ENCODE results near the gene SLC2A10. TPM values are rescaled to one million over a fixed set of nuclear protein-coding genes. Genes with fewer than 3 reads are reported as not detected.

The SLC2A10 gene
- total RNA-seq, 1 experiment from 2014 or later: 1.6 TPM

Other genes with a start within 250 kb of the SLC2A10 start
- 0.28 TPM for gene ZNF334, start 196.1 kb upstream of the SLC2A10 start, total RNA-seq (2021; ENCODE audit: unreplicated experiment)
- gene OCSTAMP, start 159.0 kb upstream of the SLC2A10 start, total RNA-seq (2021; ENCODE audit: unreplicated experiment): not detected
- gene SLC13A3, start 58.2 kb upstream of the SLC2A10 start, total RNA-seq (2021; ENCODE audit: unreplicated experiment): 0.31 TPM
- 13.7 TPM for gene TP53RK, start 20.2 kb upstream of the SLC2A10 start, total RNA-seq (2021; ENCODE audit: unreplicated experiment)
- gene EYA2, start 185.2 kb downstream of the SLC2A10 start, total RNA-seq (2021; ENCODE audit: unreplicated experiment): 1.9 TPM

All from Panc1 (cell line).